ENCODE results near the gene GALK2. TPM values are rescaled to one million over a fixed set of nuclear protein-coding genes. Genes with fewer than 3 reads are reported as not detected.
A peak's percentile ranks its signal among the peaks of the same experiment; 100 is the strongest.
"Not testable (repeated sequence)": the region's sequence is repeated elsewhere in the genome, so short reads cannot be mapped to it uniquely, and the experiment has no call there.

Gene GALK2
- total RNA-seq, 1 experiment from 2014 or later: 43.5 TPM

DNA sequence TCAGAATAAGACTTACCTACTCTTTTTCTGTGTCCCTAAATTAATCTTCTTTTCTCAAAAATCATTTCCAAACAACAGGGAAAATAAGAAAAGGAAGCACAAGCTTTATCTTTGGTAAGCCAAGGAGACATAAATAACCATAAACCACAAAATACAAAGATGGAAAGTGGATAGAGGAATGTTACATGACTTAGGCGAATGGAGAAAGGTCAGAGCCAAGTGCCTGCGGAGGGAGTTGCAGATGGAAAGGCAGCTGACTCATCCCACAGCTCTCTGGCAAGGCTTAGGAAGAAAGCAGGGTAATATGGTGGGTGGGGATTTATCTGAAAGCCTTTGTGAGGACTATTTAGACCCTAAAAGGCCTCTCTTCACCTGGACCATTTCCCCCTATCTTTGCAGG is 72.8 kb downstream of the GALK2 start:
- Mint-ChIP-seq H3K4me3 (ENCODE audit: unreplicated experiment) (no peak overlapping the region), H3K27ac (ENCODE audit: low read depth, unreplicated experiment) (no peak overlapping the region), H3K27me3 (ENCODE audit: insufficient read depth, unreplicated experiment) (no peaks in the 10 kb centered on the region), H3K36me3 (ENCODE audit: insufficient read depth, unreplicated experiment) (peaks cover 10% of the 10 kb centered on the region), H3K9me3 (ENCODE audit: unreplicated experiment) (no peaks in the 10 kb centered on the region), H3K4me1 (ENCODE audit: insufficient read depth, unreplicated experiment) (no peaks in the 10 kb centered on the region)
- peak; percentile 39 for DNase-seq (ENCODE audit: unreplicated experiment)
- CTCF ChIA-PET: interaction anchor here (1.4 to 1.8 kb wide), 3 partner anchors 10 to 179 kb away, joined by 3 to 5 read pairs (median 5); no protein-coding TSS in a partner anchor
- intact Hi-C loops (cut with micrococcal nuclease): no loop called here
- TF ChIP-seq, protein P1, sequence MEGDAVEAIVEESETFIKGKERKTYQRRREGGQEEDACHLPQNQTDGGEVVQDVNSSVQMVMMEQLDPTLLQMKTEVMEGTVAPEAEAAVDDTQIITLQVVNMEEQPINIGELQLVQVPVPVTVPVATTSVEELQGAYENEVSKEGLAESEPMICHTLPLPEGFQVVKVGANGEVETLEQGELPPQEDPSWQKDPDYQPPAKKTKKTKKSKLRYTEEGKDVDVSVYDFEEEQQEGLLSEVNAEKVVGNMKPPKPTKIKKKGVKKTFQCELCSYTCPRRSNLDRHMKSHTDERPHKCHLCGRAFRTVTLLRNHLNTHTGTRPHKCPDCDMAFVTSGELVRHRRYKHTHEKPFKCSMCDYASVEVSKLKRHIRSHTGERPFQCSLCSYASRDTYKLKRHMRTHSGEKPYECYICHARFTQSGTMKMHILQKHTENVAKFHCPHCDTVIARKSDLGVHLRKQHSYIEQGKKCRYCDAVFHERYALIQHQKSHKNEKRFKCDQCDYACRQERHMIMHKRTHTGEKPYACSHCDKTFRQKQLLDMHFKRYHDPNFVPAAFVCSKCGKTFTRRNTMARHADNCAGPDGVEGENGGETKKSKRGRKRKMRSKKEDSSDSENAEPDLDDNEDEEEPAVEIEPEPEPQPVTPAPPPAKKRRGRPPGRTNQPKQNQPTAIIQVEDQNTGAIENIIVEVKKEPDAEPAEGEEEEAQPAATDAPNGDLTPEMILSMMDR (IDR thresholded peaks at IDR 0.05; ENCODE audit: unreplicated experiment): no peak
- POLR2A ChIA-PET: interaction anchor here (1.4 kb wide), 1 partner anchor 14 kb away, joined by 3 read pairs; no protein-coding TSS in a partner anchor
- BruUV-seq (replicated peaks): no TSS peak

DNA sequence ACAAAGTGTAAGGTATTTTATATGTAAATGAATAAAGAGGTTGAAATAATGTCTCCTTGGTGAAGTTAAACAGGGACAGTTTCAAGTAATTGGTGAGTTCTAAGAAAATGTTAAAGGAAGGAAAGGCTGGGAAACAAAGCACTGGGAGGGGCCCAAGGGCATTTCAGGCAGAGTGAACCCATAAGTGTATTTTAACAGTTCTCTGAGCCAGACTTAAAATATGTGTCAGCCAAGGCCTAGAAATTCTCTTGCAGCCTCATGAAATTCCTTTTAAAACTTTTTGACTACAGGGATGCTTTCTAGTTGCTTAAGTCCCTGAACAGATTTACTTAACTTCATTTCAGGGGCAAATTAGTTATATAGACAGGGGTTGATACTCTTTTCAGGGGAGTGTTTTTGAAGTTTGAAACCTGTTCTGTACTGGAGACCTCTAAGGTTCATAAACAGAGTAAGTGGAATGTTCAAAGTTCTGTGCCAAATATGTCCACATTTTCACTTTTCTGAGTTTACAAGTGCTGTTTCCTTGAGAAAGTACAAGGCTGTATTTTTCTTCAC is 77.6 kb downstream of the GALK2 start:
- DNase-seq (ENCODE audit: unreplicated experiment): no peak
- intact Hi-C loops (cut with micrococcal nuclease): no loop called here

DNA sequence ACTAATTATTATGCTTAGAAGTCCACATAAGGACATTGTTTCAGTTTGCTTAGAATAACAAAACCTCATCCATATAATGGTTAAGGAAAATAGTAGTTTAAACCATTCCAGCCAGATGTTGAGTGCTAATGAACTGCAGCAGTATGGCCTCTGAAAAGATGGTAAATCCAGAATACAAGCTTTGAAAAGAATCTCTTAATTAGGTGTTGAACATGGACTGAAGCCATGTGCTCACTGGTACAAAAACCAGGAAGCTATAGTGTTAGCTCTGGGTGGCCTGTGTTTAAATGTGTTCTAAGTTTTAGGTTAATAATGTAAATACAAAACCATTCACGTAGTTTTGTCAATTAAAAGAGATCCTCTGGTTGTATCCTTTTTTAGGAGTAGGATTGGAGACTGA is 78.2 kb downstream of the GALK2 start:
- no TSS peak for BruUV-seq (replicated peaks)
- CTCF ChIA-PET: no interaction called here

More for the DNA sequence above, 77.6 kb downstream of the GALK2 start:
- Mint-ChIP-seq H3K9me3 (ENCODE audit: unreplicated experiment) (no peaks in the 10 kb centered on the region), H3K4me3 (ENCODE audit: unreplicated experiment) (no peak overlapping the region), H3K27ac (ENCODE audit: low read depth, unreplicated experiment) (no peak overlapping the region), H3K4me1 (ENCODE audit: insufficient read depth, unreplicated experiment) (no peaks in the 10 kb centered on the region), H3K27me3 (ENCODE audit: insufficient read depth, unreplicated experiment) (no peaks in the 10 kb centered on the region), H3K36me3 (ENCODE audit: insufficient read depth, unreplicated experiment) (peaks cover 22% of the 10 kb centered on the region)
- no TSS peak for BruUV-seq (replicated peaks)
- POLR2A ChIA-PET: no interaction called here
- TF ChIP-seq, protein P1 (IDR thresholded peaks at IDR 0.05; ENCODE audit: unreplicated experiment): no peak
- CTCF ChIA-PET: interaction anchor here (1.4 kb wide), 1 partner anchor 174 kb away, joined by 3 read pairs; no protein-coding TSS in a partner anchor

DNA sequence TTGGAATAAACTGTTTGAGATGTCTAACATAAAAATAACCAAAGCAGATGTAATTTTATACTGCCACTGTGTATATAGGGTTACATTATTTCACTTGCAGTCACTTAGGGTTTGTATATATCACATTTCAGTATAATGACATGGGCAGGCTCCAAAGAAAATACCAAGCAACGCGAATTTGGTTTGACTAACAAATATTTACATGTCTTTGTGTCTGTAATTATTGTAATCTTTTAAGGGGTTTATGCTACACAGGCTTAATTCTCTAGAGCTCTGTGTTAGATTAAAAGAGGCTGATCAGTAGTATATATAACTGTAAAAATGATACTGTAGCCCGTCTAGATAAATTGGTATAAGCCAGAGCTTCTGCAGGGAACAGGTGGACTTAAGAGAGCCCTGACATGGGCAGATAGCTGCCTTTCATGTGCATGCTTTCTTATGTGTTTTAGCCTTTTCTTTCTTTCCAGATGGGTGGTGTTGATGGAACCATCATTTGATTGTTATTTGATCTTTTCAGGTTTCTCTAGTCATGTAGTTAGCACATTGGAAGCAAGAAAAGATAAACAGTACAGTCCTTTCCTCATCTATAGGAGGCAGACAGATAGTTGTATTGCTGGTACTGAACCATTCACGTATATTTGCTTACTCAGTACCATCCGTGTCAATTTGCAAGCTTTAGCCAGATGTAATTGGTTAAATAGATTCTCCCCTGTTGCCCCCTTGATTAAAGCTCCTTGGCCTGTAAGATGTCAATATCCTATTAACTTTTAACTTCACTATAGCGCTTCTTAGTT is 86.1 kb downstream of the GALK2 start:
- DNase-seq (ENCODE audit: unreplicated experiment): no peak
- Mint-ChIP-seq H3K9me3 (ENCODE audit: unreplicated experiment) (peaks cover 7% of the 10 kb centered on the region), H3K4me3 (ENCODE audit: unreplicated experiment) (no peak overlapping the region), H3K27me3 (ENCODE audit: insufficient read depth, unreplicated experiment) (no peaks in the 10 kb centered on the region), H3K4me1 (ENCODE audit: insufficient read depth, unreplicated experiment) (peaks cover 5% of the 10 kb centered on the region), H3K36me3 (ENCODE audit: insufficient read depth, unreplicated experiment) (peaks cover 10% of the 10 kb centered on the region), H3K27ac (ENCODE audit: low read depth, unreplicated experiment) (no peak overlapping the region)
- POLR2A ChIA-PET: interaction anchor here (0.7 kb wide), 1 partner anchor 866 kb away, joined by 3 read pairs; no protein-coding TSS in a partner anchor
- CTCF ChIA-PET: no interaction called here
- no TSS peak for BruUV-seq (replicated peaks)
- intact Hi-C loops (cut with micrococcal nuclease): no loop called here
- TF ChIP-seq, protein P1 (IDR thresholded peaks at IDR 0.05; ENCODE audit: unreplicated experiment): no peak

More for the DNA sequence above, 78.2 kb downstream of the GALK2 start:
- POLR2A ChIA-PET: no interaction called here
- Mint-ChIP-seq H3K4me3 (ENCODE audit: unreplicated experiment) (no peak overlapping the region), H3K9me3 (ENCODE audit: unreplicated experiment) (no peaks in the 10 kb centered on the region), H3K27me3 (ENCODE audit: insufficient read depth, unreplicated experiment) (no peaks in the 10 kb centered on the region), H3K27ac (ENCODE audit: low read depth, unreplicated experiment) (no peak overlapping the region), H3K36me3 (ENCODE audit: insufficient read depth, unreplicated experiment) (peaks cover 22% of the 10 kb centered on the region), H3K4me1 (ENCODE audit: insufficient read depth, unreplicated experiment) (no peaks in the 10 kb centered on the region)
- DNase-seq (ENCODE audit: unreplicated experiment): no peak
- intact Hi-C loops (cut with micrococcal nuclease): no loop called here
- TF ChIP-seq, protein P1 (IDR thresholded peaks at IDR 0.05; ENCODE audit: unreplicated experiment): no peak

DNA sequence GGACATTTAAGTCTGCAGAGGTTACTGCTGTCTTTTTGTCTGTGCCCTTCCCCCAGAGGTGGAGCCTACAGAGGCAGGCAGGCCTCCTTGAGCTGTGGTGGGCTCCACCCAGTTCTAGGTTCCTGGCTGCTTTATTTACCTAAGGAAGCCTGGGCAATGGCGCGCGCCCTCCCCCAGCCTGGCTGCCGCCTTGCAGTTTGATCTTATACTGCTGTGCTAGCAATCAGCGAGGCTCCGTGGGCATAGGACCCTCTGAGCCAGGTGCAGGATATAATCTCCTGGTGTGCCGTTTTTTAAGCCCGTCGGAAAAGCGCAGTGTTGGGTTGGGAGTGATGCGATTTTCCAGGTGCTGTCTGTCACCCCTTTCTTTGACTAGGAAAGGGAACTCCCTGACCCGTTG is 95.1 kb downstream of the GALK2 start:
- H3K9me3 Mint-ChIP-seq (ENCODE audit: unreplicated experiment); H3K4me3 Mint-ChIP-seq (ENCODE audit: unreplicated experiment); H3K27me3 Mint-ChIP-seq (ENCODE audit: insufficient read depth, unreplicated experiment); H3K4me1 Mint-ChIP-seq (ENCODE audit: insufficient read depth, unreplicated experiment); CTCF ChIA-PET; DNase-seq (ENCODE audit: unreplicated experiment); H3K27ac Mint-ChIP-seq (ENCODE audit: low read depth, unreplicated experiment); BruUV-seq (replicated peaks); intact Hi-C loops (cut with micrococcal nuclease): not testable (repeated sequence)
- peaks cover 15% of the 10 kb centered on the region for H3K36me3 Mint-ChIP-seq (ENCODE audit: insufficient read depth, unreplicated experiment)
- POLR2A ChIA-PET: interaction anchor here (0.7 kb wide), 2 partner anchors 9 to 450 kb away, joined by 3 to 4 read pairs; no protein-coding TSS in a partner anchor
